Measurements from ENCODE around the gene CYP11A1. TPM values are rescaled to one million over a fixed set of nuclear protein-coding genes. Genes with fewer than 3 reads are reported as not detected.

CYP11A1 gene
- total RNA-seq, 1 experiment from 2014 or later, result 1.7 TPM

DNA sequence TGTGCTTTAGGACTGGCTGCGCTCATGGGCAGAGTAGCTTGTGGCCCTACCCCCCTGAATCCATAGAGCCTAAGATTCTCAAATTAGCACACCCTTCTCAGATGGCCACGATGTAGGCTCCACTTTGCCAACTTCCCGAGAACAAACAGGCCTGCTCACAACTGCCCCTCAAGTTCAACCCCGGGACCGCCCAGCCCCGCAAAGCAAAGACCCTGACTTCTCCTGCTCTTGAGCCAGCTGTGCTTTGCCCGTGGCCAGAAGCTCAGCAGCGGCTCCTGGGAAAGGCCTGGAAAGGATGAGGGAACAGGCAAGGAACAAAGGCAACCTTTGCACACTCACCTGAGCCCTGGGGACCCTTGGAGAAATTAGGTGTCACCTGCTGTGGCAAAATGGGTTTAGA is 32.0 kb downstream of the CYP11A1 start:
- no peak for DNase-seq
- H2BK12ac ChIP-seq (ENCODE audit: insufficient read length, low read depth, low read length), result no peak overlapping the region
- TF ChIP-seq, protein P1, sequence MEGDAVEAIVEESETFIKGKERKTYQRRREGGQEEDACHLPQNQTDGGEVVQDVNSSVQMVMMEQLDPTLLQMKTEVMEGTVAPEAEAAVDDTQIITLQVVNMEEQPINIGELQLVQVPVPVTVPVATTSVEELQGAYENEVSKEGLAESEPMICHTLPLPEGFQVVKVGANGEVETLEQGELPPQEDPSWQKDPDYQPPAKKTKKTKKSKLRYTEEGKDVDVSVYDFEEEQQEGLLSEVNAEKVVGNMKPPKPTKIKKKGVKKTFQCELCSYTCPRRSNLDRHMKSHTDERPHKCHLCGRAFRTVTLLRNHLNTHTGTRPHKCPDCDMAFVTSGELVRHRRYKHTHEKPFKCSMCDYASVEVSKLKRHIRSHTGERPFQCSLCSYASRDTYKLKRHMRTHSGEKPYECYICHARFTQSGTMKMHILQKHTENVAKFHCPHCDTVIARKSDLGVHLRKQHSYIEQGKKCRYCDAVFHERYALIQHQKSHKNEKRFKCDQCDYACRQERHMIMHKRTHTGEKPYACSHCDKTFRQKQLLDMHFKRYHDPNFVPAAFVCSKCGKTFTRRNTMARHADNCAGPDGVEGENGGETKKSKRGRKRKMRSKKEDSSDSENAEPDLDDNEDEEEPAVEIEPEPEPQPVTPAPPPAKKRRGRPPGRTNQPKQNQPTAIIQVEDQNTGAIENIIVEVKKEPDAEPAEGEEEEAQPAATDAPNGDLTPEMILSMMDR (conservative IDR thresholded peaks at IDR 0.05), result no peak
- H3K9me3 ChIP-seq (ENCODE audit: control insufficient read depth, low read depth, low read length), result no peaks in the 10 kb centered on the region
- H3K4ac ChIP-seq (ENCODE audit: low read depth, low read length), result no peak overlapping the region
- H3K9me3 Mint-ChIP-seq, result peaks cover 0 to 6% of the 10 kb centered on the region in 2 experiments; a peak in 2 of 5 replicates
- no peak overlapping the region for H3K9ac ChIP-seq (ENCODE audit: extremely low read depth, insufficient read length, low read length)
- H3K14ac ChIP-seq (ENCODE audit: insufficient read depth, low read length), result no peak overlapping the region
- no peaks in the 10 kb centered on the region for H3K79me2 ChIP-seq (ENCODE audit: insufficient read depth, low read length)
- H3K4me1 Mint-ChIP-seq, result no peaks in the 10 kb centered on the region
- H3K79me1 ChIP-seq (ENCODE audit: insufficient read depth, low read depth, low read length, poor library complexity, severe bottlenecking), result no peaks in the 10 kb centered on the region
- H3K4me2 ChIP-seq (ENCODE audit: insufficient read depth, insufficient read length, low read length), result no peak overlapping the region
- H3K27ac ChIP-seq (ENCODE audit: insufficient read length, low read depth, low read length), result no peak overlapping the region
- H3K36me3 Mint-ChIP-seq (ENCODE audit: insufficient read depth in 1 of 3, low read depth in 3 of 3), result no peaks in the 10 kb centered on the region; a peak in 2 of 7 replicates
- H2BK15ac ChIP-seq (ENCODE audit: low read depth, low read length), result no peak overlapping the region
- H2AFZ ChIP-seq (ENCODE audit: low read length), result no peak overlapping the region
- no peak overlapping the region for H2AK5ac ChIP-seq (ENCODE audit: insufficient read length, low read length)
- H3K4me3 Mint-ChIP-seq, result no peak overlapping the region
- no peak overlapping the region for H2BK120ac ChIP-seq (ENCODE audit: low read depth, low read length, poor library complexity, severe bottlenecking)
- no peak overlapping the region for H3K27ac Mint-ChIP-seq
- H2BK5ac ChIP-seq (ENCODE audit: insufficient read length, low read length), result no peak overlapping the region
- WGBS (ENCODE audit: extremely low coverage, insufficient read length, low lambda C conversion rate), result no CpG with 5 or more reads among the region's 8 CpGs
- no peak overlapping the region for H4K8ac ChIP-seq (replicated peaks; ENCODE audit: insufficient read length, low read depth, low read length)
- H3K27me3 ChIP-seq (ENCODE audit: insufficient read depth, low read length), result no peaks in the 10 kb centered on the region
- H3K18ac ChIP-seq (ENCODE audit: insufficient read length, low read depth, low read length), result no peak overlapping the region
- H3T11ph ChIP-seq (ENCODE audit: low read length), result no peak overlapping the region
- no peaks in the 10 kb centered on the region for H3K4me1 ChIP-seq (ENCODE audit: insufficient read depth, low read length)
- no peak overlapping the region for H4K5ac ChIP-seq (ENCODE audit: insufficient read length, low read depth, low read length)
- no peak overlapping the region for H2BK20ac ChIP-seq (ENCODE audit: low read depth, low read length, poor library complexity, severe bottlenecking)
- peaks cover 25% of the 10 kb centered on the region for H3K27me3 Mint-ChIP-seq (ENCODE audit: low read depth)
- H3K56ac ChIP-seq (ENCODE audit: insufficient read length, low read depth, low read length), result no peak overlapping the region
- H3K23ac ChIP-seq (ENCODE audit: insufficient read length, low read depth, low read length), result no peak overlapping the region
- no peaks in the 10 kb centered on the region for H4K20me1 ChIP-seq (ENCODE audit: control insufficient read depth, insufficient read depth, insufficient read length)
- H4K91ac ChIP-seq (ENCODE audit: insufficient read length, low read depth, low read length), result no peak overlapping the region
- H3K23me2 ChIP-seq (ENCODE audit: insufficient read length, low read depth, low read length, poor library complexity, severe bottlenecking), result no peaks in the 10 kb centered on the region
